Ishikawa (cell line): ENCODE measurements around the gene TTC38.

ENCODE experiments used
- CEBPB ChIP-seq: IDR thresholded peaks from 2 replicates; pipeline ENCODE4 v1.6.1; 2012
- CREB1 ChIP-seq: IDR thresholded peaks from 2 replicates; pipeline ENCODE4 v1.6.1; 2012; ENCODE audit warnings: low read depth
- EGR1 ChIP-seq: IDR thresholded peaks from 2 replicates; pipeline ENCODE4 v1.6.1; 2012
- EP300 ChIP-seq: IDR thresholded peaks from 2 replicates; pipeline ENCODE4 v1.6.1; 2012; ENCODE audit warnings: borderline replicate concordance
- FOXM1 ChIP-seq: IDR thresholded peaks from 2 replicates; pipeline ENCODE4 v1.6.1; 2012; ENCODE audit warnings: low read depth, borderline replicate concordance
- MAX ChIP-seq: IDR thresholded peaks from 2 replicates; pipeline ENCODE4 v1.6.1; 2012
- NFIC ChIP-seq: IDR thresholded peaks from 2 replicates; pipeline ENCODE4 v1.6.1; 2012
- RAD21 ChIP-seq: IDR thresholded peaks from 2 replicates; pipeline ENCODE4 v1.6.1; 2012; ENCODE audit warnings: low read depth
- REST ChIP-seq: IDR thresholded peaks from 2 replicates; pipeline ENCODE4 v1.6.1; 2012; ENCODE audit warnings: low read depth, mild to moderate bottlenecking
- TAF1 ChIP-seq: IDR thresholded peaks from 2 replicates; pipeline ENCODE4 v1.6.1; 2012; ENCODE audit warnings: low read depth, mild to moderate bottlenecking
- TCF12 ChIP-seq: IDR thresholded peaks from 2 replicates; pipeline ENCODE4 v1.6.1; 2012; ENCODE audit warnings: low read depth
- TEAD4 ChIP-seq: IDR thresholded peaks from 2 replicates; pipeline ENCODE4 v1.6.1; 2012
- USF1 ChIP-seq: IDR thresholded peaks from 2 replicates; pipeline ENCODE4 v1.6.1; 2012
- YY1 ChIP-seq: IDR thresholded peaks from 2 replicates; pipeline ENCODE4 v1.6.1; 2012; ENCODE audit warnings: low read depth
- ZBTB7A ChIP-seq: IDR thresholded peaks from 2 replicates; pipeline ENCODE4 v1.6.1; 2012; ENCODE audit warnings: low read depth

The TTC38 gene

GRCh38 chr22:46267431-46268279 is at the start of gene TTC38:
Gene TTC38, plus strand, starts transcription at chr22:46268008. Its CDS starts 32 bp downstream, at chr22:46268040.
- TF ChIP-seq TEAD4 = no peak
- peak; percentile 90 for TF ChIP-seq YY1
- TF ChIP-seq NFIC = peak; percentile 69
- TF ChIP-seq MAX = no peak; the same call in 1 of the 2 replicates
- peak; percentile 82 for TF ChIP-seq TAF1

GRCh38 chr22:46219636-46220035 is 48.2 kb upstream of the TTC38 start:
- TF ChIP-seq YY1 (no peak), NFIC (peak; percentile 49)

GRCh38 chr22:46220921-46221320 is 46.9 kb upstream of the TTC38 start:
- TF ChIP-seq TAF1 = no peak
- TF ChIP-seq EGR1 = no peak
- no peak for TF ChIP-seq NFIC
- TF ChIP-seq REST = no peak
- no peak for TF ChIP-seq YY1

- no peak for TF ChIP-seq RAD21
- TF ChIP-seq MAX = no peak
- no peak for TF ChIP-seq CREB1
- TF ChIP-seq CEBPB = no peak
- TF ChIP-seq EGR1 = no peak
- no peak for TF ChIP-seq NFIC
- no peak for TF ChIP-seq TEAD4
- TF ChIP-seq REST = no peak
- TF ChIP-seq TAF1 = no peak
- no peak for TF ChIP-seq FOXM1
- no peak for TF ChIP-seq TCF12
Measured at GRCh38 chr22:46224044-46224897, 43.5 kb upstream of the TTC38 start.

- TF ChIP-seq ZBTB7A = no peak
- no peak for TF ChIP-seq EGR1
- no peak for TF ChIP-seq TEAD4
Measured at GRCh38 chr22:46224898-46225290, 42.9 kb upstream of the TTC38 start.

- no peak for TF ChIP-seq USF1
- no peak for TF ChIP-seq REST
- TF ChIP-seq EP300 = no peak
- no peak for TF ChIP-seq NFIC
- no peak for TF ChIP-seq CREB1
- TF ChIP-seq CEBPB = no peak
- TF ChIP-seq YY1 = no peak
- TF ChIP-seq FOXM1 = no peak
- TF ChIP-seq TCF12 = no peak
- no peak for TF ChIP-seq RAD21
- no peak for TF ChIP-seq EGR1
- no peak for TF ChIP-seq ZBTB7A
- TF ChIP-seq TEAD4 = no peak
- no peak for TF ChIP-seq TAF1
- no peak for TF ChIP-seq MAX
Measured at GRCh38 chr22:46225631-46226030, 42.2 kb upstream of the TTC38 start.
